ENCODE data around the gene BTRC.
A peak's percentile ranks its signal among the peaks of the same experiment; 100 is the strongest.
"Not testable (repeated sequence)": the region's sequence is repeated elsewhere in the genome, so short reads cannot be mapped to it uniquely, and the experiment has no call there.

The BTRC gene

DNA sequence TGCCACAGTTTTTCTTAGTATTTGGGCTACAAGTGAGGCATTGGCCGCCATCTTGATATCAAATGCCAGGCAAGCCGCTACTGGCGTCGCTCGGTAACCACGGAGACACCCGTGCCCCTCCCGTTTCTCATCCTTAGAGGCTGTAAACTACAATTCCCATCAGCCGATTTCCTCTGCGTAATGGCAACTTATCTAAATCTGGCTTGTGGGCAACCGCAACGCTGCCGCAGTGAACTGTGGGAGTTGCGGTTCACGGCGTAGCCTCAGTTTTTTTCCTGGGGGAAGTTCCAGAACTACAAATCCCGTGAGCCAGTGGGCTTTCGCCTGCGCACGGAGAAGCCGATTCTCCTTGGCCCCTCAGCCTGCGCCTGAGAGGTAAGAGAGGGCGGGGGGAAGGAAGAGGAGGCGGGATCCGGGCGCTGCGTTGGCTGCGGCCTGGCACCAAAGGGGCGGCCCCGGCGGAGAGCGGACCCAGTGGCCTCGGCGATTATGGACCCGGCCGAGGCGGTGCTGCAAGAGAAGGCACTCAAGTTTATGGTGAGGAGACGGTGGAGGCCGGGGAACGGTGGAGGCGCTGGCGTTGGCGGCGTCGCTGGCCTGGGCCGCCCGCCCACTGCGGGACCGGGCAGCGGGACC lies at the start of gene BTRC:
Gene BTRC, plus strand, starts transcription at position 474 of the 636 bp plus-strand sequence. Its CDS starts 16 bp downstream, at position 490.
- DNase-seq (ENCODE audit: low read depth): peak; percentile 96

DNA sequence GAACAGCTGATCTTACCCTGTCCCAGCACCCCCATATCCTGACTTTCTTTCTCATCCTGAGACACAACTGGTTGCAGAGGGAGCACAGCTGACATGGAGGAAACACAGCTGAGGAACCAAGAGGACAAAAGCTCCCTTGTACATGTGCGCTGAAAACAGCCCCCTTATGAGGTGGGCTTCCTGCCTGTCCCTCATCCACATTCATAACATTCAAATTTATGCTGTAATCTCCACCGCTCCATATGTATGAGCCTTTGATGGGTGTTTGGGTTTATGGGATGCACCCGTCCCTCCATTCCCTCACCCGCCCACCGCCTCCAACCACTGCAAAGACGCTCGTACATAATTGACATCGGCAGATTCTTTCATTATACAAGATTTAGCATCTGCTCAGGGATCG lies 49.6 kb upstream of the BTRC start:
- DNase-seq (ENCODE audit: low read depth): no peak

DNA sequence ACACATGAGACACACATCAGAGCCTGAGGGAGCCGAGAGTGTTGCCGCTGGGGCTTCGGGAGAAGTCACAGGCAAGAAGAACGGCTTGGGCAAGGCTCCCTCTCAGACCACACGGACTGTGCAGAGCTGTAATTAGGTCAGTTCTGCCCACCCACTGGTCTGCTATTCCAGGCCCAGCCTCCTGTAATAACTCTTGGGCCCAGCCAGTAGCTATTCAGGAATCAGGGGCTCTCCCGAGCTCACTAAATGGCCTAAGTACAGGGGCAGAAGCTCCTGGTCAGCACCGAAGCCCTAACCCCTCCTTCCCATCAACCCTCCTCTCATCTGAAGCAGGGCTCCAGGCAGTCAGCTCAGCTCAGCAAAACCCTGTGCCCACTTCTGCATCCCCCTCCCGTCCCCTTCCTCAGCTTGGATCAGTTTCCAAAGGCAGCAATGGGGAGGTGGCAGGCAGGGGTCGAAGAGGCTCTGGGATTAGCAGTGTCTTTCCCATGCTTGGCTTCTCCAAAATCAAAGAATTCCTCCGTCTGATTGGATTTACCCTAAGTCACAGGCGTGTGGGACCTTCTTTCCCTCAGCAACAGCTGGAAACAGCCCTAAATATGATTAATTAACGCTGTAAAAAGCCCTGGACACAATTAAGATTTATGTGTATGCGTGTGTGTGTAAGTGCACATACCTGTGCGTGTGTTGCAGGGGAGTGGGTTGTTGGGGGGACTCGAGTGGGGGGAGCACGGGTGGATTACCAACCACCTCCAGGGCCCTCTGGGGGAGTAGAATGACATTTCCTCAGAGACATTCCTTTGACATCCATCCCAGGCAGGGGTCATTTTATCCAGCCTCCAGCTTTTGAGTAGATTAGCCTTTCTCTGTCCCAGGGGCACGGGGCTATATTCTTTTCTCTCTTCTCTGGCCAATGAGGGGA lies 48.4 kb upstream of the BTRC start:
- no peak for DNase-seq (ENCODE audit: low read depth)

DNA sequence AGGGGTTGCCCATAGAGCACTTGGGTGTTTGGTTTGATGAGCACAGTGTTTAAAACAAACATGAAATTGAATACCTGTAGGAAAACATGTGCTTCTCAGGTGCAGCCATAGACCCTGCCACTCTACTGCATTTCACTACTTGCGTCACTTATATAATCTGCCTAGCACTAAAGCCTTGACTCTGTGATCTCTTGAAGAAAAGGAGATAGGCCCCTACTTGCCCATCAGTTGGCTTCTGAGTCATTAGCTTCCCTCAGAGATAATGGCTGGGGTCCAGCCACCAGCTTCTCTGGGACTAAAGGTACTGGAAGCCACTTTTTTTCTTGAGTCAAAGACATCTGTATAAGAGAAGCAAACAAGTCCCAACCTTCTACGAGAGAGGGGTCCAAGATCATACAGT lies 45.9 kb upstream of the BTRC start:
- no peak for DNase-seq (ENCODE audit: low read depth)

DNA sequence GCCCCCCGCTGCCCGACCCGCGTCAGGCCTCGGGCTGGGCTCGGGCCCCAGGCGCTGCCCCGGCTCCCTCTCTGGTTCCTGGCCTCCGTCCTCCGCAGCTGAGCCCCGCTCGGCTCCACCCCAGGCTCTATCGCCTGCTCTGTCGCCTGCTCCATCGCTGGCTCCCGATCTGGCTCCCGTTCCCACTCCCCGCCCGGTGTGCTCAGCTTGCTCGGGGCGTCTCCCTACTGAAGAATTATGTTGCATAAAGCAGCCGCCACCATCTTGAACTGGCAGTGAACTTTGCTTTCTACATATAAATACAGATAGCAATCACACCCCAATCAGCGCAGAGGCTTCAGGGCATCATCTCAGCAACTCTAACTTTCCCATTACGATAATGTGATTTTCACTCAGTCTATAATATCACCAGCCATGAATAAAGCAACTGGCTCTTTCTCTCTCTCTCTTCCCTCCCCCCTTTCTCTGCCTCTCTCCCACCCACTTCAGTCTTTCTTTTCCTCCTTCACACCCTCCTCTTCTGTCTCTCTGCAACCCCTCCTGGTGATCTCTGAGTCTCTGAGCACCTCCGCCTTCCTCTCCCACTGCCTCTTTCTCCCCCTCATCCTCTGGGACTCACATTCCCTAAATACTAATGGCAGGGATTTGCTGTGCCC lies 43.3 kb upstream of the BTRC start:
- no peak for DNase-seq (ENCODE audit: low read depth)

DNA sequence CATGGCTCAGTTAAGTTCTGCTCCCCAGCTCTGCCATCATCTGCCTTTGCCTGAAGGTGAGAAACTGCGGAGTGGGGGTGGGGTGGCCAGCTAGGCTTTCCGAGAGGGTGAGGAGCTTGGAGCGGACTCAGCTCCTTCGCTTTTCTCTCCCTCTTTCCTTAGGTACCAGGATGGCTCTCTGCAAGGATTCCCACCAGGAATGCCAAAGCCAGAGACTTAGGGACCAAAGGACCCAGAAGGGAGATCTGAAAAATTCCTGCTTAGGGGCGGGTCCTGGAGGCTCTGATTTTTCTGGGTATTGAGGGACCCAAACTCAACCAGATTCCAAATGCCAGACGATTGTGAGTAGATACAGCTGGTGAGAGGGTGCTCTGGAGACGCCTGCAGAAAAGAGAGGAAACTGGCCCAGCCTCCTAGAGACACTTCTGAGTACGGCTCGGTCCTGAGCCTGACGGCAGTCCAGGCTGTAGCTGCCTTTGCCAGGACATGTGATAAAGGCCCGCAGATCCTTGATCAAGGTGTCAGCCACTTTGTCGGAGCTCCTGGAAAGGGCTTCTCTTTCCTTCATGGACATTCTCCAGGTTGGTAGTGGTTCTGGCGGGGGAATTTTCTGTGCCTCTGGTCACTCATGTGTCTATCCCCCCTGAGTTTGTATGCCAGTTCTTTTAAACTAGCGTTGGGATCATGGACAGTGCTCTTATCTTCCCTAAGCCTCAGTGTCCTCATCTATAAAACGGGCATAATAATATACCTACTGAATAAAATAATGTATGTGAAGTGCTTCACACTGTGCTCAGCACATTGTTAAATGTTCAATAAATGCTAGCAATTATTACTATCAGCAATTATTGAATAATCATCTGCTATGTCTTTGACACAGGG lies 42.5 kb upstream of the BTRC start:
- DNase-seq (ENCODE audit: low read depth): no peak

DNA sequence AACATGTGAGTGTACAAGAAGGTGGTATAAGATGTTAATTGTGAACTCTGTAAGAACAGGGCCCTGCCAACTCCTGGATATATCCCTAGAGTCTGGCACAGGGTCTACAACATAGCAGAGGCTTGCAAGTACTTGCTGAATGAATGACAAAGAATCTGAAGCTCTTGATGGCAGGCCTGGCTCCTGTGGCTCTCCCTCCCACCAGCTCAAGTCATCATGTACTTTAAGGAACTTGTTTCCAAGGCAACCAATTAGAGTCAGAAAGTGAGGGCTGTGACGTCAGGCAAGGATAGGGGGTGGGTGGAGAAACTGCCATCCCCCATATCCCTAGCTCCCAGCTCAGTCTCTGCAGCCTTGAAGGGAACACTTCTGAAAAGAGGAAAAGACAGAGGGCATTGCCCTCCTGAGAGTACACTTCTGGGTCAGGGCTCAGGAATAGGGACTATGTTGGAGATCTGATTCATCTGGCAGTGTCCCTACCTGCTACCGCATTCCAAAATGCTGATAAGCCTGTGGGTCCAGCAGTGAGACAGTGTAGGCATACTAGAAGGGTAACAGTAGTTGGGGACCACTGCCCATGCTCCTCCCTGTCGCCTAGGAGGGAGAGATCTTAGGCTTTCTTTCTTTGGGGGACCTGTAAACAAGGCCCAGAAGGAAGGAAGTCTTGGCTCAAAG lies 34.6 kb upstream of the BTRC start:
- DNase-seq (ENCODE audit: low read depth): no peak

DNA sequence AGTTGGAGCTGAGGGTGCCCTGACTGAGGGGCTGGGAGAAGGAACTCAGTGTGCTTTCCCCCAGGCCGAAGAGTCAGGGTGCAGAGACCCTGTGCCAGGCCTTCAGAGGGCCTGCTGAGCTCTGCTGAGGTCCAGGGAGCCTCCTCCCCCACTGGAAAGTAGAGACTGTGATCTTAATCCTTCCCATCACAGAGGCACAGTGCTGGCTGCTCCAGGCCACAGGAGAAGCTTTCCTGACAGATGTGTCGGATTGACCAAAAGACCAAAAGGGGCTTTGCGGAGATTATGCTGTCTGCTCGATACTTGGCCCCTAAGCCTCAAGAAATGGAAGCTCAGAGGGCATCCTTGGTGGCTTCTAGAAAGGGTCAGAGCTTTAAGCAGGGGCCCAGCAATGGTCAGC lies 32.9 kb upstream of the BTRC start:
- no peak for DNase-seq (ENCODE audit: low read depth)

DNA sequence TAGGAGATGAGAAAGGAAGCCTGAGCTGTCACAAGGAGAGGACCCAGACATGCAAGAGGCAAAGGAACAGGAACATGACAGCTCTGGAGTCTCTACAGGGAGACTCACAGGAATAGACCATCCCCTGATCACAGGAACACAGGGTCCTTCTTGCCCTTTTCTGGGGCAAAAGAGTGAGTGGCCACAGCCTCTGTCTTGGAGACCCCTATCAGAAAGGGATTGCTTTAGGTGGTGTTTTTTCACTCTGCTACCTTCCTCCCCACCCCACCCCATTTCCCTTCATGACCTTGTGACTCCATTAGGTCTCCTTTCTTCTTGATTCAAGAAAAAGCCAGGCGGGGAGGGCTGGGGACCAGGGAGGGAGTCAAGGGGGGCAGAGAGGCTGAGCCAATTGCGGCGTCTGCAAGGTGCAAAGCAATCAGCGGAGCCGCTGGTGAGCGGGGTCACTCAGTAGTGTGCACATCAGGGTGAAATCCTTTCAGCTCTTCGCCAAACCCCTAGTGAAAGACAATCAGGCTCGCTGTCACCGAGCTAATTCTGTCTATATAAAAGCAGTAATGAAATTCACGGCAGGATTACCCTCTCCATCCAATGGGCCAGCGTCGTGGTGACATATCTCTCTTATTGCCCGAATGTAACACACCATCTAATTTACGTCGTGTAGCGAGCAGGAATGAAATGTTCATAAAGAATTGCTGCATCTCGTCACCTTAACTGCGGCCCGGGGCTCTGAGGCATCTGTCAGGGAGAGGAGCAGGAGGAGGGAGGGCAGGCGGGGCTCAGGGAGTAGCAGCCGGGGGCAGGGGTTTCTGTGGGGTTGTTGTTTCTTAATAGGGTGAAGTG lies 31.5 kb upstream of the BTRC start:
- no peak for DNase-seq (ENCODE audit: low read depth)

DNA sequence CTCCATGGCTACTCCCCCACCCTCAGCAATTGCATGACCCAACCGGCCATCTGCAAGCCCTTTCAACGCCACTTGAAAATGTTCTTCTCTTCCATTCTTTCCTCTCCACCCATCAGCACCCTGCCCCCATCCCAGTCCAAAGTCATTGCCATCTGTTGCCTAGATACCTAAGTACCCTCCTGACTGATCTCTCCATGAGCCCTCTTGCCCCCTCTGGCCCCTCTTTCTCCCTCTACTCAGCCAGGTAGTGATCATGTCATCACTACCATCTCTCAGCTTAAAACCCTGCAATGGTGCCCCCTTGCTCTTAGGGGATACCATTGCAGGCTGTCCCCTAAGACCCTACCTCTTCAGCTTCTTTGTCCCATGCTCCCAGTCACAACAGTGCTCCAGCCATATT lies 30.5 kb upstream of the BTRC start:
- no peak for DNase-seq (ENCODE audit: low read depth)

DNA sequence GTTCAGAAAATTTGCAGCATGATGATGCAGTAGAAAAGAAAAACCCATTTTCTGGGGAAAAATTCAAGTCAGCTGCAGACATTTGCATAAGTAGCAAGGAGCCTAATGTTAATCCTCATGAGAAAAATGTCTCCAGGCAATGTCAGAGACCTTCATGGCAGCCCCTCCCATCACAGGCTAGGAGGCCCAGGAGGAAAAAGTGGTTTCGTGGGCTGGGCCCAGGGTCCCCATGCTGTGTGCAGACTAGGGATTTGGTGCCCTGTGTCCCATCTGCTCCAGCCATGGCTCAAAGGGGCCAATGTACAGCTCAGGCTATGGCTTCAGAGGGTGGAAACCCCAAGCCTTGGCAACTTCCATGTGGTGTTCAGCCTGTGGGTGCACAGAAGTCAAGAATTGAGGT lies 26.5 kb upstream of the BTRC start:
- not testable (repeated sequence) for DNase-seq (ENCODE audit: low read depth)

DNA sequence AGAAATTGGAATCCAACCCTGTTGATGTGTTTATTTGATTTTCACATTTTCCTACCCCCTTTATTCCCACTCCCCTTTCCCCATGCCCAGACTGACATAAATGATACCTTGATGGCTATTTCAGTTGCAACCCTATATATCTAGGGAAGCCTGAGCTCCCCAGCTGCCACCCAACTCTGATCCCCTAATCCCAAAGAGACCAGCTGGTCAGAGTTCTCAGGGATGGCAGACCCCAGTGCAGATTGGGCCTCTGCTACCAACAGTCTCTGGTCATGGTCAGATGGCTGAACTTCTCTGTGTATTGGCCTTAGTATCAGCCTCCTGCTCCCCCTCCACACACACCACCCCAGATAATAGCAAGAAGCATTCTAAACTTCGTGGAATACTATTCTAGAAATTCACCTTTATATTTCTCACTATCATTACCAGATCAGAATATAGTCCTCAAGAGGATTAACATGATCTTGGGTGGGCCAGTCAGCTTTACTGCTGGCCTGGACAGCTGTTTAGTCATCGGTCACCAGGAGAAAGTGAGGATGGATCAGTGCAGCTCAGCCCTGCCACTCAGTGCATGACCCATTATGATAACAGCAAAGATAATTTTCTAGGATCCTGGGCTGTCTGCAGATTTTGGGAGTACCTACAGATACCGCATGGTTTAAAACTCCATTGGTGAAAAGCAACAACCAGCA lies 24.5 kb upstream of the BTRC start:
- DNase-seq (ENCODE audit: low read depth): no peak

DNA sequence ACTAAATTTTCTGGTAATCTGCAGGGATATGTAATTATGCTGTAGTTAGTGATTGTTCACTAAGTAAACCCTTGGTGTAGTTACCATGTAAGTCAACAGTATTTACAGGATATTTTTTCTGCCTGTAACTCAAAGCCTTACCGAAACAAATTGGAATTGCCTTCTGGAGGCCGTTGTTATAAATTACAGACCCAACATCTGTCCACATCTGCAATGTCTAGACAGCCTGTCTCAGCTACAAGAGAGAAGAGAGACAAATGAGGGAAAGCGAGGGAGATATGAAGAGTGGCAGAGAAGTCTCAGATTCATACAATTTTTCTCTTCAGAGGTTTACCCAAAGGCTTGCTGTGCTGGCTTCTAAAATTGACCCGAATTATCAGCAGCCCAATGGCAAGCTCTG lies 23.7 kb upstream of the BTRC start:
- no peak for DNase-seq (ENCODE audit: low read depth)

DNA sequence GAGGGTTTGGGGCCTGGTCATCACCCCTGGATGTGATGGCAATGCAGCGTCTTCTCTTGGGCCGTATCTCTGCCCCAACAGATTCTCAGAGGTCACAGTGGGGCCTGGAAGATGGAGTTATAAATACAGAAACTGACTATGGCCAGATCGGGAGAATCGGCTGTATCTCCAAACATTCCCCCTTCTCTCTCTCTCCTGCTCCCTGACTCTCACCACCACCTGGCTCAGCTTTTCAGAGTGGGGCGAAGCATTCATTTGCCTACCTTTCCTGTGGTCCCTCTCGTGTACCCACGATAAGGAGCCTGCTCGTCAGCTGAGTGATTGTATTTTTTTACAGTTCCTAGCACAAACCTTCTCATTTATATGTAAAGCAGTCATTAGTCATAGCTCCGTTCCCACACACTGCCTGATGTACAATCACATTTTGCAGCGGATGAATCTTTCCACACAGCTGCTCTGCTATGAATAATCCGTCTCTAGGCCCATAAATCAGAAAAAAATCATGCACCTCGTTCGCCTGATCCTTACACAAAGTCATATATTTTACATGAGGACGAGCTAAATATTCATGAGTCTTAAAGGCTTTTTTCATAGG lies 23.2 kb upstream of the BTRC start:
- DNase-seq (ENCODE audit: low read depth): no peak

DNA sequence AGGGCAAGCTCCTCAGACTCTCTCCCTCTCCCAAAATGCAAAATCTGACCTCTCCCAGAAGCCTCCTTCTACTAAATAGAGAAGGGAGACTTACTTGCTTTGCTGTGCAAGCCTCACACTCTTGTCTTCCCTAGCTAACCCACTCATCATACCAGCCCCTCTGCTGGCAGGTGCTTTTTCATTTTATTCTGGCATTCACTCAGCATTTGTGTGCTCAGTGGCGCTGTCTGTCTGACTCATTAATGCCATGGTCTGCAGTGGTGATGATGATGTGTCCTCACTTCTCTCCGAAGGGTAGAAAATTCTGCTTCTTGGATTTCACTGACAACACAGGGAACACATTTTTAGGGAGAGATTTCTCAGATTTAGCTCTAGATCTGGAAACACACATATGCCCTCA lies 22.0 kb upstream of the BTRC start:
- DNase-seq (ENCODE audit: low read depth): no peak

DNA sequence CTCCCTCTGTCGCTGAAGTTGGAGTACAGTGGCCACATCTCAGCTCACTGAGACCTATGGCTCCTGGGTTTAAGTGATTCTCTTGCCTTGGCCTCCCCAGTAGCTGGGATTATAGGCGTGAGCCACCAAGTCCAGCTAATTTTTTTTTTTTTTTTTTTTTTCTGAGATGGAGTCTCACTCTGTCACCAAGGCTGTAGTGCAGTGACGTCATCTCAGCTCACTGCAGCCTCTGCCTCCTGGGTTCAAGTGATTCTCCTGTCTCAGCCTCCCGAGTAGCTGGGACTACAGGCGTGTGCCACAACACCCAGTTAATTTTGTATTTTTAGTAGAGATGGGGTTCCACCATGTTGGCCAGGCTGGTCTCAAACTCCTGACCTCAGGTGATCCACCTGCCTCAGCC lies 19.7 kb upstream of the BTRC start:
- not testable (repeated sequence) for DNase-seq (ENCODE audit: low read depth)

DNA sequence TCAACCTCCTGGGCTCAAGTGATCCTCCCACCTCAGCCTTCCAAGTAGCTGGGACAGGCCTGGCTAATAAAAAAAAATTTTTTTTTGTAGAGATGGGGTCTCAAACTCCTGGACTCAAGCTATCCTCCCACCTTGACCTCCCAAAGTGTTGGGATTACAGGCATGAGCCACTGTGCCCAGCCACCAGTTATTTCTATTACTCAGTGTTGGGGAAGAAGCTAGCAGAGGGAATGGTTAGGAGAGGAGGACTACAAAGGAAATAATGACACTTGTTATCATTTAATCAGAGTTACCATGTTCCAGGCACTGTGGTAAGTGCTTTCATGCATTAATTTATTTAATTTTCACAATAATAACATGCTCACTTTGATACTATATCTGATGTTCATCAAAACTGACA lies 17.6 kb upstream of the BTRC start:
- DNase-seq (ENCODE audit: low read depth): no peak

DNA sequence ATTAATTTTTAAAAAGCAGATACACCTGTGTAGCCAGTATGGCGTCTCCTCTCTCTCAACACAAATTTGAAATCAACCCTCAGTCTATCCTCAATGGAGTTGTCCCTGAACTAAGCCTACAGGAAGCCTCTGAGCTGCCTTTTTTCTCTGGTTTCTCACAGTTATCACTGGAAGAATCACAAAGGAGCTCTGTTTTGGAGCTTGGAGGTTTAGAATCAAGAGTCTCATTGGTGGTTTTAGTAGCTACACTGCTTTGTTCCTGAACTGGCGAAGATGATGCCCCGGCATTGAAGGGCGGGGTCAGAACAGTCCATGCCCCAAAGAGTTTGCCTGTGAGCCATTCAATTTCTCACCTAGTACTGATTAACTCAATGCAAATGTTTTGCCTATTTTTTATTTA lies 16.1 kb upstream of the BTRC start:
- DNase-seq (ENCODE audit: low read depth): no peak

DNA sequence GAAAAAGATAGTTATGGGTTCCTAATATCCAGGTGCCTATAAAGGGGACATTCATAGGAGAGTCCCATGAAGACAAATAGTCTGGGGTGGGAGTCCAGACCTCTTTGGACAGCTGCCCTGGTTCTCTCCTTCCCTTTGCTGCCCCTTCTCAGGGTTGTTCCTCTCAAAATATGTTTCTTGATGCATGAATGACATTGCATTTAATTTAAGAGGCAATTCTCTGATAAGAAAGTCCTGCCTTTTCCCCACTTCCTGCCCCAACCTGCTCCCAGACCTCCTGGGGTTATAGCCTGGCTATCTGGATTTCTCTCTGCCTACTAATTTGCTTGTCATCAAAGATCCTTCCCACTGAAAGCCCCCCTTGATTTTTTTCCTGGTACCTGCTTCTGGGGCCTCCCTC lies 12.5 kb upstream of the BTRC start:
- no peak for DNase-seq (ENCODE audit: low read depth)

DNA sequence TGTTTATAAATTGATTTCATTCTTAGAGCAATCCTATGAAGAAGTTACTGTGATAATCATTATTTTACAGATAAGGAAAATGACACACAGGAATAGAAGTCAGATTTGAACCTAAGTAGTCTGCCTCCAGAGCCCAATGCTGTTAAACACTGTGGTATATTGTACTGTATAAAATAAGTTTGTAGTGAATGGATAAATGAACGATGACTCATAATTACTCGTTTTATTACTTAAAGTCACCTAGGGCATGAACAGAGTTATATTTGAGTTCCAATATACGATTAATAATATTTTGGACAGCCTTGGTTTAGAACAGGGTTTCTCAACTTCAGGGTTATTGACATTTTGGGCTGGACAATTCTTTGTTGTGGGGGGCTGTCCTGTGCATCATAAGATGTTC lies 7.8 kb upstream of the BTRC start:
- DNase-seq (ENCODE audit: low read depth): no peak
